GM12878 (cell line): Measurements from ENCODE around the gene ZDHHC22. TPM values are rescaled to one million over a fixed set of nuclear protein-coding genes. Genes with fewer than 3 reads are reported as not detected.

Experiments used
- CBFB ChIP-seq: IDR thresholded peaks from 2 replicates; pipeline ENCODE4 v1.6.1; 2016; ENCODE audit warnings: antibody characterized with exemption, low read depth
- EZH2 ChIP-seq: IDR thresholded peaks from 2 replicates; pipeline ENCODE4 v1.6.1; 2012; ENCODE audit warnings: low read depth, mild to moderate bottlenecking, control low read depth, inconsistent platforms, low read length, borderline replicate concordance; ENCODE audit not compliant: control insufficient read depth
- IRF3 ChIP-seq: fragments of 450-650 bp; IDR thresholded peaks from 2 replicates; pipeline ENCODE4 v1.6.1; 2014; ENCODE audit warnings: mild to moderate bottlenecking
- IRF4 ChIP-seq: IDR thresholded peaks from 2 replicates; pipeline ENCODE4 v1.6.1; 2011; ENCODE audit warnings: low read depth, low read length
- IRF5 ChIP-seq: fragments of 450-650 bp; IDR thresholded peaks from 2 replicates; pipeline ENCODE4 v1.6.1; 2017; ENCODE audit warnings: borderline replicate concordance
- PML ChIP-seq: IDR thresholded peaks from 2 replicates; pipeline ENCODE4 v1.6.1; 2012; ENCODE audit warnings: low read length, inconsistent platforms
- POLR2A ChIP-seq: IDR thresholded peaks from 2 replicates; pipeline ENCODE4 v1.6.1; 2011; ENCODE audit warnings: low read depth, mild to moderate bottlenecking, low read length
- POU2F2 ChIP-seq: IDR thresholded peaks from 3 replicates; pipeline ENCODE4 v1.6.1; 2011; ENCODE audit warnings: low read depth, mild to moderate bottlenecking, low read length, borderline replicate concordance
- RELB ChIP-seq: fragments of 450-650 bp; IDR thresholded peaks from 2 replicates; pipeline ENCODE4 v1.6.1; 2017; ENCODE audit warnings: low read depth, mild to moderate bottlenecking, moderate library complexity
- SMC3 ChIP-seq: IDR thresholded peaks from 2 replicates; pipeline ENCODE4 v1.6.1; 2011; ENCODE audit warnings: low read length, improper control_type of control experiment, borderline replicate concordance
- SUPT20H ChIP-seq: IDR thresholded peaks from 2 replicates; pipeline ENCODE4 v1.6.1; 2011; ENCODE audit warnings: low read depth, mild to moderate bottlenecking, low read length, moderate library complexity, borderline replicate concordance; ENCODE audit not compliant: control insufficient read depth
- USF1 ChIP-seq: IDR thresholded peaks from 2 replicates; pipeline ENCODE4 v1.6.1; 2011; ENCODE audit warnings: borderline replicate concordance, low read depth, mild to moderate bottlenecking, moderate library complexity, mixed read lengths, low read length; ENCODE audit not compliant: insufficient read depth; ENCODE audit errors: extremely low read length
- USF2 ChIP-seq: IDR thresholded peaks from 2 replicates; pipeline ENCODE4 v1.6.1; 2011; ENCODE audit warnings: low read depth, low read length, improper control_type of control experiment, borderline replicate concordance
- ZBTB4 ChIP-seq: fragments of 450-650 bp; formaldehyde crosslinking; IDR thresholded peaks from 2 replicates; pipeline ENCODE4 v1.4.0; 2022; ENCODE audit warnings: mild to moderate bottlenecking, moderate library complexity
- ZNF274 ChIP-seq: IDR thresholded peaks from one replicate; pipeline ENCODE4 v1.8.0; 2011; ENCODE audit not compliant: insufficient read length, insufficient read depth
- ZNF622 ChIP-seq: fragments of 450-650 bp; IDR thresholded peaks from 2 replicates; pipeline ENCODE4 v1.6.1; 2017; ENCODE audit warnings: mild to moderate bottlenecking, inconsistent platforms
- polyA plus RNA-seq, 11 experiments: library from polyadenylated mRNA; depleted of rRNA in 4 of 11; unstranded in 6 of 11; stranded (reverse) in 5 of 11; fragments of >200 nt; fragmentation: Nextera tagmentation in 4 of 11; fragmentation: Illumina TruSeq in 1 of 11; extraction: Ambion mirVana in 4 of 11; extraction: Trizol in 1 of 11; gene quantifications; 1 replicate in 1 of 11; 2 replicates in 10 of 11; pipeline versions ENCODE4 v1.2.1 to v1.2.3, GENCODE V29; 2011 to 2016; ENCODE audit warnings: inconsistent platforms in 2 of 11, missing spikeins in 2 of 11, low read depth in 1 of 11
- total RNA-seq, 4 experiments: library from RNA; depleted of rRNA in 3 of 4; stranded (reverse); fragments of >200 nt in 3 of 4; fragmentation: Illumina TruSeq in 1 of 4; extraction: Trizol in 1 of 4; gene quantifications; 2 replicates each; pipeline versions ENCODE4 v1.2.1 to v1.2.3, GENCODE V29; 2013 to 2021

The ZDHHC22 gene
- total and polyA plus RNA-seq, 10 of the 15 experiments (the other 5 are each of a cell fraction or from before 2014, with no cell fraction given) = 0.06 TPM; not detected in 9

GRCh38 chr14:77105145-77105939, 36.2 kb downstream of the ZDHHC22 start (continued):
- TF ChIP-seq RELB (no peak), IRF3 (no peak), USF1 (no peak), IRF4 (no peak), POLR2A (no peak), CBFB (no peak), ZBTB4 (CRISPR knock-in tag) (no peak), USF2 (no peak), IRF5 (no peak), SUPT20H (no peak), POU2F2 (no peak), PML (no peak), SMC3 (no peak), EZH2 (no peak), ZNF622 (no peak), ZNF274 (no peak)
